Endothelial cell of umbilical vein (primary cell): ENCODE data around the gene SLC16A8. TPM values are rescaled to one million over a fixed set of nuclear protein-coding genes. Genes with fewer than 3 reads are reported as not detected.

Experiments
- BruUV-seq: library from RNA; stranded (reverse); fragments of 400-500 nt; replicated peaks from 2 replicates; lab custom pipeline; 2021; lab: Mats Ljungman, UMichigan
- CTCF ChIA-PET: fragments of 300-600, 350-600 bp; sonication (Branson Sonifier 250); formaldehyde crosslinking; loops from one replicate; lab custom pipeline; 2021; ENCODE audit warnings: antibody characterized with exemption, inconsistent platforms; lab: Charles Lee
- POLR2A ChIA-PET: fragments of 300-600, 350-600 bp; sonication (Branson Sonifier 250); formaldehyde crosslinking; loops from one replicate; lab custom pipeline; 2021; ENCODE audit warnings: antibody characterized with exemption, inconsistent platforms; lab: Charles Lee
- DNase-seq: peaks from one replicate; pipeline ENCODE4 v3.0.0-alpha.2; 2011; ENCODE audit warnings: low read depth, low spot score
- FAIRE-seq: peaks from 2 replicates; lab custom pipeline; 2011; peaks lifted over from hg19 to GRCh38; lab: Jason Lieb, UNC
- H2AFZ ChIP-seq: 2 replicates; pipeline ENCODE4 v1.6.0; 2012; ENCODE audit warnings: low read depth, low read length, control low read depth, inconsistent platforms
- H3K27ac ChIP-seq: 2 replicates; pipeline ENCODE4 v1.5.1; 2011; ENCODE audit warnings: low read depth, mild to moderate bottlenecking, control low read depth, low read length, moderate library complexity; ENCODE audit not compliant: insufficient read depth
- H3K27me3 ChIP-seq, 2 experiments: 2 replicates each; pipeline versions ENCODE4 v1.6.0 to v1.6.1; 2011; ENCODE audit warnings: low read length in 2 of 2, mixed read lengths in 1 of 2; ENCODE audit not compliant: control insufficient read depth in 2 of 2, insufficient read depth in 2 of 2
- H3K36me3 ChIP-seq, 2 experiments: 2 replicates in 1 of 2; 3 replicates in 1 of 2; pipeline ENCODE4 v1.5.1; 2011; ENCODE audit warnings: low read length in 2 of 2, mild to moderate bottlenecking in 1 of 2, moderate library complexity in 1 of 2; ENCODE audit not compliant: control insufficient read depth in 2 of 2, insufficient read depth in 2 of 2; ENCODE audit errors: extremely low read depth in 1 of 2
- H3K4me1 ChIP-seq: 3 replicates; pipeline ENCODE4 v1.5.1; 2011; ENCODE audit warnings: mild to moderate bottlenecking, low read length; ENCODE audit not compliant: control insufficient read depth, insufficient read depth; ENCODE audit errors: extremely low read depth
- H3K4me2 ChIP-seq: 2 replicates; pipeline ENCODE4 v1.6.1; 2011; ENCODE audit warnings: low read length, control low read depth, mixed read lengths; ENCODE audit not compliant: insufficient read depth
- H3K4me3 ChIP-seq, 3 experiments: fragments of 200-600 bp in 1 of 3; sonication (generic), shearing (Covaris generic) in 1 of 3; replicated peaks in 1 of 3; 2 replicates each; pipeline ENCODE4 v1.5.1; 2011 to 2016; ENCODE audit warnings: control low read depth in 3 of 3, low read length in 3 of 3, mild to moderate bottlenecking in 2 of 3, inconsistent platforms in 1 of 3, low read depth in 1 of 3, moderate library complexity in 1 of 3; ENCODE audit not compliant: insufficient read depth in 1 of 3
- H3K79me2 ChIP-seq: 2 replicates; pipeline ENCODE4 v1.6.0; 2012; ENCODE audit warnings: low read length, inconsistent platforms; ENCODE audit not compliant: control insufficient read depth, insufficient read depth
- H3K9ac ChIP-seq: replicated peaks from 2 replicates; pipeline ENCODE3; 2011; ENCODE audit warnings: low read length, control low read depth; ENCODE audit not compliant: insufficient read depth; ENCODE audit errors: extremely low read depth
- H3K9me1 ChIP-seq: replicated peaks from 3 replicates; pipeline ENCODE4 v1.6.0; 2011; ENCODE audit warnings: mild to moderate bottlenecking, low read length; ENCODE audit not compliant: control insufficient read depth, insufficient read depth; ENCODE audit errors: extremely low read depth
- H3K9me3 ChIP-seq: replicated peaks from 2 replicates; pipeline ENCODE4 v1.5.1; 2012; ENCODE audit warnings: low read length, inconsistent platforms; ENCODE audit not compliant: control insufficient read depth, insufficient read depth
- H4K20me1 ChIP-seq: replicated peaks from 2 replicates; pipeline ENCODE3; 2011; ENCODE audit warnings: mild to moderate bottlenecking, low read length; ENCODE audit not compliant: control insufficient read depth, insufficient read depth; ENCODE audit errors: extremely low read depth
- EZH2 ChIP-seq: IDR thresholded peaks from 2 replicates; pipeline ENCODE4 v1.6.1; 2012; ENCODE audit warnings: borderline replicate concordance, low read depth, mild to moderate bottlenecking, moderate library complexity, low read length, inconsistent platforms; ENCODE audit not compliant: severe bottlenecking
- FOS ChIP-seq: IDR thresholded peaks from 2 replicates; pipeline ENCODE4 v1.6.1; 2011; ENCODE audit warnings: mild to moderate bottlenecking, low read length, moderate library complexity, borderline replicate concordance; ENCODE audit not compliant: insufficient read depth
- GATA2 ChIP-seq: IDR thresholded peaks from 2 replicates; pipeline ENCODE4 v1.7.0; 2011; ENCODE audit warnings: low read depth, mild to moderate bottlenecking, moderate library complexity, mixed read lengths, low read length; ENCODE audit not compliant: insufficient read length, insufficient read depth
- JUN ChIP-seq: IDR thresholded peaks from 2 replicates; pipeline ENCODE4 v1.6.1; 2011; ENCODE audit warnings: borderline replicate concordance, low read depth; ENCODE audit not compliant: insufficient read length, insufficient read depth
- MYC ChIP-seq: IDR thresholded peaks from one replicate; pipeline ENCODE4 v1.6.1; 2011; ENCODE audit warnings: mild to moderate bottlenecking, low read depth, low read length
- POLR2A ChIP-seq: IDR thresholded peaks from 2 replicates; pipeline ENCODE4 v1.6.1; 2012; ENCODE audit warnings: low read depth, mild to moderate bottlenecking, control low read depth, low read length
- POLR2AphosphoS5 ChIP-seq: IDR thresholded peaks from 2 replicates; pipeline ENCODE4 v1.6.1; 2012; ENCODE audit warnings: low read depth, mild to moderate bottlenecking, control low read depth, low read length, moderate library complexity; ENCODE audit not compliant: insufficient read depth
- dilution Hi-C: fragments of 300-500 bp; cut with MboI; formaldehyde crosslinking; loops from one replicate; pipeline ENCODE4 v1.15.0; 2019; ENCODE audit warnings: low sequenced_read_pairs; ENCODE audit not compliant: extremely low pct_ligation_motif_present
- intact Hi-C: fragments of 100-400 bp; cut with micrococcal nuclease; formaldehyde crosslinking; loops from one replicate; pipeline ENCODE4 v1.10.0; 2022
- polyA plus RNA-seq, 4 experiments: library from polyadenylated mRNA; depleted of rRNA in 3 of 4; stranded (reverse) in 3 of 4; unstranded in 1 of 4; fragments of >200 nt; gene quantifications; 2 replicates each; pipeline versions ENCODE4 v1.2.1 to v1.2.3, GENCODE V29; 2011 to 2012; ENCODE audit warnings: missing spikeins in 1 of 4
- total RNA-seq: library from RNA; stranded (reverse); gene quantifications from 2 replicates; pipeline ENCODE4 v1.2.3, GENCODE V29; 2021
- TF ChIP-seq, protein P1 (sequence below), 2 donors: IDR thresholded peaks; 1 replicate in 1 of 2; 2 replicates in 1 of 2; pipeline ENCODE4 v1.5.1; 2011; ENCODE audit warnings: low read length in 2 of 2, mild to moderate bottlenecking in 2 of 2, moderate library complexity in 2 of 2, control low read depth in 1 of 2, inconsistent platforms in 1 of 2, low read depth in 1 of 2; ENCODE audit not compliant: insufficient read depth in 1 of 2; ENCODE audit errors: extremely low read depth in 1 of 2
- TF ChIP-seq, protein P2 (sequence below): IDR thresholded peaks from 2 replicates; pipeline ENCODE4 v1.6.1; 2011; ENCODE audit not compliant: insufficient read depth, insufficient read length

Gene SLC16A8
- total and polyA plus RNA-seq, 2 donors (not counting 3 experiments of a cell fraction or from before 2014, with no cell fraction given) = 0.14 TPM; not detected in 1

DNA sequence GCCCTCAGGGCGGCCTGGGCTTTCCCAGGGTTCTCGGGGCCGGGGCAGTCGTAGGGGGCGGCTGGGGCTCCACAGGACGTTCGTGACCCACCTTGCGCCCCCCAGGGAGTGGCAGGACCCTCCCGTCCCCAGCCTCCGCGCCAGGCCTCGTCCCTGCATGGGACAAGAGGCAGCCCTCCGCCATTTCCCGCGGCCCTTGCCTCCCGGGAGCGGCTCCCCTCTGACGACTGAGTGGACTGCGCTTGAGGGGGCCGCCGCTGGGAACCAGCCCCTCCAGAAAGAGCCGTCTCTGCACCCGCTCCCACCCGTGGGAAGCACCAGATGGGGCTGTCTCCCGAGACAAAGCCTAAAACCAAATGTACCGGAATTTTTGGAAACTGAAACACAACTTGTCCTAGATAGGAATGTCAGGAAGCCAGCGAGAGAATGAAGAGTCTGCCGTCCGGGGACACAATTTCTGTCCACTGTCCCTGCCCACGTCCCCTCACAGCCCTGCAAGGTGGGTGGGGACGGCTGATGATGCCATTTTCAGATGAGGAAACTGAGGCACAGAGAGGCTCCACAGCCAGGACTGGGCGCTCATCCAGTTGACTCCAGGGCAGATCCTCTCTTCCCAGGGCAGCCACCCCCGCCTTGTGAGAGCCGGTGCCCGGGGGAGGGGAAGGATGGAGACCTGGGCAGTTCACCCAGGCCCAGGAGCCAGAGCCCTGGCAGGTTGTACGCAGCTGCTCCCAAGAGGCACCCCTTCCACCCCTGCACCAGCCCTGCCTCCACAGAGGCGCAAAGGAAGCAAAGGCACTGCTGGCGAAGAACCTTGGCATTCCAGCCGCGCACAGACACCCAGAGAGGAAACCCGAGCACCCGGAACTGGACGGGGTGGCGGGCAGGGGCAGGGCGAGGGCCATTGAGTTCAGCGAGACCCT is 44.8 kb downstream of the SLC16A8 start:
- H3K4me3 ChIP-seq = no peak overlapping the region
- BruUV-seq = no TSS peak
- peaks cover 7% of the 10 kb centered on the region for H3K4me1 ChIP-seq
- no peaks in the 10 kb centered on the region for H3K9me3 ChIP-seq
- H3K79me2 ChIP-seq = no peaks in the 10 kb centered on the region
- TF ChIP-seq, protein P1, sequence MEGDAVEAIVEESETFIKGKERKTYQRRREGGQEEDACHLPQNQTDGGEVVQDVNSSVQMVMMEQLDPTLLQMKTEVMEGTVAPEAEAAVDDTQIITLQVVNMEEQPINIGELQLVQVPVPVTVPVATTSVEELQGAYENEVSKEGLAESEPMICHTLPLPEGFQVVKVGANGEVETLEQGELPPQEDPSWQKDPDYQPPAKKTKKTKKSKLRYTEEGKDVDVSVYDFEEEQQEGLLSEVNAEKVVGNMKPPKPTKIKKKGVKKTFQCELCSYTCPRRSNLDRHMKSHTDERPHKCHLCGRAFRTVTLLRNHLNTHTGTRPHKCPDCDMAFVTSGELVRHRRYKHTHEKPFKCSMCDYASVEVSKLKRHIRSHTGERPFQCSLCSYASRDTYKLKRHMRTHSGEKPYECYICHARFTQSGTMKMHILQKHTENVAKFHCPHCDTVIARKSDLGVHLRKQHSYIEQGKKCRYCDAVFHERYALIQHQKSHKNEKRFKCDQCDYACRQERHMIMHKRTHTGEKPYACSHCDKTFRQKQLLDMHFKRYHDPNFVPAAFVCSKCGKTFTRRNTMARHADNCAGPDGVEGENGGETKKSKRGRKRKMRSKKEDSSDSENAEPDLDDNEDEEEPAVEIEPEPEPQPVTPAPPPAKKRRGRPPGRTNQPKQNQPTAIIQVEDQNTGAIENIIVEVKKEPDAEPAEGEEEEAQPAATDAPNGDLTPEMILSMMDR (IDR thresholded peaks at IDR 0.05; ENCODE audit: extremely low read depth in 1 of 2, insufficient read depth in 1 of 2, low read depth in 1 of 2, low read length in 2 of 2) = no peak
- TF ChIP-seq EZH2 (no peak), FOS (no peak), MYC (no peak), POLR2AphosphoS5 (no peak), POLR2A (no peak), JUN (no peak), GATA2 (no peak)
- TF ChIP-seq, protein P2, sequence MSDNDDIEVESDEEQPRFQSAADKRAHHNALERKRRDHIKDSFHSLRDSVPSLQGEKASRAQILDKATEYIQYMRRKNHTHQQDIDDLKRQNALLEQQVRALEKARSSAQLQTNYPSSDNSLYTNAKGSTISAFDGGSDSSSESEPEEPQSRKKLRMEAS = no peak
- H4K20me1 ChIP-seq = no peaks in the 10 kb centered on the region
- H3K4me2 ChIP-seq = no peak overlapping the region
- H3K9me1 ChIP-seq = no peaks in the 10 kb centered on the region
- DNase-seq (no peak), FAIRE-seq (no peak)
- H3K27me3 ChIP-seq = no peaks in the 10 kb centered on the region
- POLR2A ChIA-PET = no interaction called here
- intact Hi-C loops = no loop called here
- H3K36me3 ChIP-seq = no peaks in the 10 kb centered on the region
- dilution Hi-C loops = no loop called here
- no peak overlapping the region for H2AFZ ChIP-seq
- no peak overlapping the region for H3K9ac ChIP-seq
- CTCF ChIA-PET = interaction anchor here (0.8 to 1.7 kb wide), 3 partner anchors 8 to 13 kb away, joined by 3 to 6 read pairs (median 3); no protein-coding TSS in a partner anchor
- no peak overlapping the region for H3K27ac ChIP-seq
